MM.1S (cell line): Measurements from ENCODE around the gene LDLRAD3.

Source experiments
- DNase-seq: peaks from one replicate; pipeline ENCODE4 v3.0.0-alpha.2; 2015
- H2AFZ ChIP-seq: fragments of 300-600 bp; sonication (generic); 2 replicates; pipeline ENCODE4 v1.6.0; 2016; ENCODE audit warnings: antibody characterized with exemption, low read length
- H3F3A ChIP-seq: fragments of 300-600 bp; sonication (generic); 2 replicates; pipeline ENCODE4 v1.6.1; 2016; ENCODE audit warnings: mild to moderate bottlenecking, antibody characterized with exemption, low read length, moderate library complexity, mixed read lengths; ENCODE audit not compliant: insufficient read depth
- H3K27ac ChIP-seq: fragments of 300-600 bp; sonication (generic); 2 replicates; pipeline ENCODE4 v1.5.1; 2016; ENCODE audit warnings: mild to moderate bottlenecking, low read length
- H3K27me3 ChIP-seq: fragments of 300-600 bp; sonication (generic); replicated peaks from 2 replicates; pipeline ENCODE4 v1.6.0; 2016; ENCODE audit warnings: low read length; ENCODE audit not compliant: insufficient read depth
- H3K36me3 ChIP-seq: fragments of 300-600 bp; sonication (generic); replicated peaks from 2 replicates; pipeline ENCODE4 v1.6.1; 2016; ENCODE audit warnings: mild to moderate bottlenecking, low read length, mixed read lengths; ENCODE audit not compliant: insufficient read depth
- H3K4me1 ChIP-seq: fragments of 300-600 bp; sonication (generic); 2 replicates; pipeline ENCODE4 v1.6.1; 2016; ENCODE audit warnings: low read length, mixed read lengths
- H3K4me2 ChIP-seq: fragments of 300-600 bp; sonication (generic); 2 replicates; pipeline ENCODE4 v1.6.0; 2016; ENCODE audit warnings: low read depth, low read length
- H3K4me3 ChIP-seq: fragments of 300-600 bp; sonication (generic); 2 replicates; pipeline ENCODE4 v1.5.1; 2016; ENCODE audit warnings: low read length, mixed read lengths
- H3K79me2 ChIP-seq: fragments of 300-600 bp; sonication (generic); 2 replicates; pipeline ENCODE4 v1.6.1; 2016; ENCODE audit warnings: mixed run types, low read length, mixed read lengths
- H3K9ac ChIP-seq: fragments of 300-600 bp; sonication (generic); 2 replicates; pipeline ENCODE4 v1.6.1; 2016; ENCODE audit warnings: low read length, mixed read lengths
- H3K9me2 ChIP-seq: fragments of 300-600 bp; sonication (generic); replicated peaks from 2 replicates; pipeline ENCODE4 v1.6.1; 2016; ENCODE audit warnings: mild to moderate bottlenecking, low read length, mixed read lengths; ENCODE audit not compliant: insufficient read depth
- H3K9me3 ChIP-seq: fragments of 300-600 bp; sonication (generic); replicated peaks from 2 replicates; pipeline ENCODE4 v1.6.1; 2016; ENCODE audit warnings: mild to moderate bottlenecking, low read length, mixed read lengths; ENCODE audit not compliant: insufficient read depth
- H4K20me1 ChIP-seq: fragments of 300-600 bp; sonication (generic); 2 replicates; pipeline ENCODE4 v1.6.1; 2016; ENCODE audit warnings: mild to moderate bottlenecking, low read length, moderate library complexity, mixed read lengths; ENCODE audit not compliant: insufficient read depth
- CTCF ChIP-seq: fragments of 300-600 bp; sonication (generic); IDR thresholded peaks from 2 replicates; pipeline ENCODE4 v1.5.1; 2016; ENCODE audit warnings: antibody characterized with exemption, low read length, mixed read lengths
- EZH2 ChIP-seq: fragments of 300-600 bp; sonication (generic); optimal IDR thresholded peaks from 2 replicates; pipeline ENCODE3; 2017; ENCODE audit warnings: low read depth, mild to moderate bottlenecking, antibody characterized with exemption, low read length, mixed read lengths
- EZH2phosphoT487 ChIP-seq: fragments of 300-600 bp; sonication (generic); IDR thresholded peaks from 2 replicates; pipeline ENCODE4 v1.6.1; 2018; ENCODE audit warnings: antibody characterized with exemption, low read length

The LDLRAD3 gene

GRCh38 chr11:36257351-36257750 is 313.5 kb downstream of the LDLRAD3 start:
- no peaks in the 10 kb centered on the region for H3K4me1 ChIP-seq
- no peaks in the 10 kb centered on the region for H3K79me2 ChIP-seq
- TF ChIP-seq EZH2phosphoT487 (no peak), CTCF (no peak), EZH2 (no peak)
- H3K27ac ChIP-seq, result no peak overlapping the region
- DNase-seq, result no peak
- H3K9me2 ChIP-seq, result no peaks in the 10 kb centered on the region
- no peaks in the 10 kb centered on the region for H3K27me3 ChIP-seq
- H3F3A ChIP-seq, result no peaks in the 10 kb centered on the region
- no peak overlapping the region for H3K4me2 ChIP-seq
- H3K4me3 ChIP-seq, result no peak overlapping the region
- no peak overlapping the region for H3K9ac ChIP-seq
- no peaks in the 10 kb centered on the region for H3K9me3 ChIP-seq
- no peak overlapping the region for H2AFZ ChIP-seq
- no peaks in the 10 kb centered on the region for H3K36me3 ChIP-seq
- H4K20me1 ChIP-seq, result no peaks in the 10 kb centered on the region

GRCh38 chr11:36258730-36259360 is 315.0 kb downstream of the LDLRAD3 start:
- no peaks in the 10 kb centered on the region for H3K36me3 ChIP-seq
- H3K4me1 ChIP-seq, result no peaks in the 10 kb centered on the region
- no peak for TF ChIP-seq EZH2phosphoT487
- TF ChIP-seq CTCF, result peak; percentile 51
- no peak for TF ChIP-seq EZH2
- no peak overlapping the region for H3K27ac ChIP-seq
- no peak overlapping the region for H3K4me3 ChIP-seq
- H3K9ac ChIP-seq, result no peak overlapping the region
- peak; percentile 43 for DNase-seq
- no peaks in the 10 kb centered on the region for H4K20me1 ChIP-seq
- no peak overlapping the region for H3K4me2 ChIP-seq
- no peaks in the 10 kb centered on the region for H3K27me3 ChIP-seq
- H3K79me2 ChIP-seq, result no peaks in the 10 kb centered on the region
- H3F3A ChIP-seq, result no peaks in the 10 kb centered on the region
- no peak overlapping the region for H2AFZ ChIP-seq
- no peaks in the 10 kb centered on the region for H3K9me3 ChIP-seq
- no peaks in the 10 kb centered on the region for H3K9me2 ChIP-seq

GRCh38 chr11:36261094-36261493 is 317.2 kb downstream of the LDLRAD3 start:
- Histone ChIP-seq H3K9ac (no peak overlapping the region), H4K20me1 (no peaks in the 10 kb centered on the region), H2AFZ (no peak overlapping the region), H3K79me2 (no peaks in the 10 kb centered on the region), H3K36me3 (no peaks in the 10 kb centered on the region), H3K4me3 (no peak overlapping the region), H3K4me2 (no peak overlapping the region), H3K9me2 (no peaks in the 10 kb centered on the region), H3K27me3 (no peaks in the 10 kb centered on the region), H3K27ac (no peak overlapping the region), H3K4me1 (no peaks in the 10 kb centered on the region), H3F3A (no peaks in the 10 kb centered on the region), H3K9me3 (no peaks in the 10 kb centered on the region)
- TF ChIP-seq EZH2phosphoT487 (no peak), EZH2 (no peak), CTCF (no peak)
- DNase-seq, result no peak
